Prostate gland (tissue), 2 donors: ENCODE measurements around the gene MT3. TPM values are rescaled to one million over a fixed set of nuclear protein-coding genes. Genes with fewer than 3 reads are reported as not detected.
A peak's percentile ranks its signal among the peaks of the same experiment; 100 is the strongest.

ENCODE experiments used
- DNase-seq: peaks from one replicate; pipeline ENCODE4 v3.0.0-alpha.2; 2019; ENCODE audit warnings: low spot score
- H3K27ac ChIP-seq, 2 donors: fragments of 200-600 bp; sonication (generic); 2 replicates each; pipeline ENCODE4 v1.5.1; 2017 to 2019
- H3K27me3 ChIP-seq: fragments of 200-600 bp; sonication (generic); replicated peaks from 2 replicates; pipeline ENCODE4 v1.5.1; 2019; ENCODE audit not compliant: insufficient read depth
- H3K36me3 ChIP-seq, 2 donors: fragments of 200-600 bp; sonication (generic); 1 replicate in 1 of 2; 2 replicates in 1 of 2; pipeline versions ENCODE4 v1.5.1 to v1.8.1; 2017 to 2019
- H3K4me1 ChIP-seq: fragments of 200-600 bp; sonication (generic); replicated peaks from 2 replicates; pipeline ENCODE4 v1.5.1; 2019
- H3K4me3 ChIP-seq, 2 donors: fragments of 200-600 bp; sonication (generic); 2 replicates each; pipeline ENCODE4 v1.5.1; 2017 to 2019
- H3K9me3 ChIP-seq: fragments of 200-600 bp; sonication (generic); 2 replicates; pipeline ENCODE4 v1.5.1; 2017
- POLR2A ChIP-seq: fragments of 450-650 bp; IDR thresholded peaks from one replicate; pipeline ENCODE4 v1.6.1; 2016; ENCODE audit warnings: antibody characterized with exemption, mild to moderate bottlenecking
- POLR2AphosphoS5 ChIP-seq: sonication (generic); formaldehyde crosslinking; IDR thresholded peaks from one replicate; pipeline ENCODE4 v1.6.1; 2017; ENCODE audit warnings: antibody characterized with exemption
- WGBS: methylation state at CpG from one replicate; pipeline ENCODE4 v1.1.5; 2018; 5-methylcytosine and 5-hydroxymethylcytosine counted together
- intact Hi-C: fragments of 100-400 bp; cut with DNase I; formaldehyde crosslinking; loops from one replicate; pipeline ENCODE4 v1.14.2; 2022
- total RNA-seq, 2 donors: library from RNA; depleted of rRNA; stranded (reverse); fragments of >200 nt; gene quantifications; one replicate each; pipeline ENCODE4 v1.1.0, GENCODE V29; 2016
- TF ChIP-seq, protein P1 (sequence below), 4 experiments: fragments of 200-600 bp in 2 of 4; fragments of 450-650 bp in 2 of 4; sonication (generic) in 2 of 4; IDR thresholded peaks; 1 replicate in 3 of 4; 2 replicates in 1 of 4; pipeline ENCODE4 v1.5.1; 2016 to 2019; ENCODE audit warnings: antibody characterized with exemption in 4 of 4, mild to moderate bottlenecking in 2 of 4, moderate library complexity in 2 of 4

MT3 gene
- total RNA-seq, 2 donors from 2014 or later = 1.6 TPM; not detected in 1

DNA sequence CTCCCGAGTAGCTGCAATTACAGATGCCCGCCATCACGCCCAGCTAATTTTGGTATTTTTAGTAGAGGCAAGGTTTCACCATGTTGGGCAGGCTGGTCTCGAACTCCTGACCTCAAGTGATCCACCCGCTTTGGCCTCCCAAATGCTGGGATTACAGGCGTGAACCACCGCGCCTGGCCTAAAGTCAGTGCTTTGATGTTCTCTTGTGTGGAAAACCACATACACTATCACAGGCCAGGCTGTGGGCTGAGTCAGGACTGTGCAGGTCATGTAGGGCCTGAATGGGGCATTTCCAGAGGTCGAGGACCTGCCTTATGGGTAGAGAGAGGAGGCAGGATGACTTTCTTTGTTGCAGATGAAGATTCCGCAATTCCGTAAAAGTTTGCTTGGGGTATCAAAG lies 5.1 kb upstream of the MT3 start:
- Histone ChIP-seq H3K4me1 (no peaks in the 10 kb centered on the region), H3K36me3 (no peaks in the 10 kb centered on the region), H3K4me3 (no peak overlapping the region), H3K27me3 (no peaks in the 10 kb centered on the region), H3K9me3 (no peaks in the 10 kb centered on the region), H3K27ac (no peak overlapping the region)
- no peak for DNase-seq
- WGBS = 86% methylated on average over 11 of the region's 11 CpGs
- TF ChIP-seq POLR2AphosphoS5 (no peak), POLR2A (no peak)
- TF ChIP-seq, protein P1, sequence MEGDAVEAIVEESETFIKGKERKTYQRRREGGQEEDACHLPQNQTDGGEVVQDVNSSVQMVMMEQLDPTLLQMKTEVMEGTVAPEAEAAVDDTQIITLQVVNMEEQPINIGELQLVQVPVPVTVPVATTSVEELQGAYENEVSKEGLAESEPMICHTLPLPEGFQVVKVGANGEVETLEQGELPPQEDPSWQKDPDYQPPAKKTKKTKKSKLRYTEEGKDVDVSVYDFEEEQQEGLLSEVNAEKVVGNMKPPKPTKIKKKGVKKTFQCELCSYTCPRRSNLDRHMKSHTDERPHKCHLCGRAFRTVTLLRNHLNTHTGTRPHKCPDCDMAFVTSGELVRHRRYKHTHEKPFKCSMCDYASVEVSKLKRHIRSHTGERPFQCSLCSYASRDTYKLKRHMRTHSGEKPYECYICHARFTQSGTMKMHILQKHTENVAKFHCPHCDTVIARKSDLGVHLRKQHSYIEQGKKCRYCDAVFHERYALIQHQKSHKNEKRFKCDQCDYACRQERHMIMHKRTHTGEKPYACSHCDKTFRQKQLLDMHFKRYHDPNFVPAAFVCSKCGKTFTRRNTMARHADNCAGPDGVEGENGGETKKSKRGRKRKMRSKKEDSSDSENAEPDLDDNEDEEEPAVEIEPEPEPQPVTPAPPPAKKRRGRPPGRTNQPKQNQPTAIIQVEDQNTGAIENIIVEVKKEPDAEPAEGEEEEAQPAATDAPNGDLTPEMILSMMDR (IDR thresholded peaks at IDR 0.05) = no peak
- intact Hi-C loops = no loop called here

DNA sequence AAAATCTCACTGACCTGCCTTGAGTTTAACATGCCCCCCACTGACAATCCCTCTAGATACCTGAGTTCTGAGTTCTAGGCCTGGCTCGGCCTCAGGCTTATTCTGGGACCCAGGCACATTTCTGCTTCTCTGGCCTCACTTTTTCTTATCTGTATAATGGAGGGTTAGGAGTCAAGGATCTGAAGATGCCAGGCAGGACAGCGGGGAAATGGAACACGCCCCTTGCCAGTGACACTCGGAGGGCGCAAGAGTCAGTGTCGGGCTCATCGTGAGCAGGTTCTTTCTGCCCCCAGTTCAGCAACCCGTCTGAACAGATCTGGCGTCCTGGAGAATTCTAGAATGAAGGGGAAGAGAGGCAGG lies 567 bp upstream of the MT3 start:
- WGBS = 29% methylated on average over 9 of the region's 9 CpGs
- no peak overlapping the region for H3K27ac ChIP-seq
- no peaks in the 10 kb centered on the region for H3K36me3 ChIP-seq
- no peaks in the 10 kb centered on the region for H3K9me3 ChIP-seq
- H3K27me3 ChIP-seq = no peaks in the 10 kb centered on the region
- intact Hi-C loops = no loop called here
- H3K4me1 ChIP-seq = no peaks in the 10 kb centered on the region
- no peak for DNase-seq
- H3K4me3 ChIP-seq = peak overlapping the region; percentile 24 to 44
- TF ChIP-seq POLR2A (no peak), POLR2AphosphoS5 (no peak)
- TF ChIP-seq, protein P1 (IDR thresholded peaks at IDR 0.05) = no peak

DNA sequence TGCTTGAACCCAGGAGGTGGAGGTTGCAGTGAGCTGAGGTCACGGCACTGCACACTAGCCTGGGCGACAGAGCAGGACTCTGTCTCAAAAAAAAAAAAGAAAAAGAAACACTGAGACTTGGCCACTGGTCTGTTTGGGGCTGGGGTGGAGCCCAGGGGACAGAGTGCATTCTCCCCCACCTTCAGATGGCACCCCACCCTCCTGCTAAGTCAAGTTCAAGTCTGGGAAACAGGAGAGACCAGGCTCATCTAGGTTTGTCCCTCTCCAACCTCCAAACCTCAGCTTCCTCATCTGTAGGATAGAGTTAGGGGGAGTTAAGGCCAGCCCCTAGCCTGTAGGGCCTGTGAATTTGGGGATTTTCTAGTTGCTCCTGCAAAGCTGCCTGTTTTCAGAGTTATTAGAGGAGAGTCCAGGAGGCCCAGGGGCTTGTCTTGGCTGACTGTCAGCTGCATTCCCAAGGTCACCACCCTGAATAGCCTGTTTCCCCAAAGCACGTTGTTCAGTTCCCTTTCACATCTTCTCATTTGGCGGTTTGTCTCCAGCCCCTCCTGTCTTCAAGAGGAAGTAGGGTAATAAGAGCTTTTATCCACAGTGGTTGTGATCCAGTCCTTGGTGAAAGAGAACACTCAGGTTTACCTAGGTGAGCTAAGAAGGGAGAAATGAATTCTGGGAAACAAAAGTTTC lies 2.2 kb downstream of the MT3 start:
- TF ChIP-seq, protein P1 (IDR thresholded peaks at IDR 0.05) = no peak
- TF ChIP-seq POLR2A = no peak
- no peak for TF ChIP-seq POLR2AphosphoS5
- Histone ChIP-seq H3K27me3 (no peaks in the 10 kb centered on the region), H3K4me1 (no peaks in the 10 kb centered on the region), H3K27ac (no peak overlapping the region), H3K9me3 (no peaks in the 10 kb centered on the region), H3K4me3 (no peak overlapping the region), H3K36me3 (no peaks in the 10 kb centered on the region)
- no peak for DNase-seq
- intact Hi-C loops = no loop called here
- WGBS = 69% methylated on average over 4 of the region's 4 CpGs

DNA sequence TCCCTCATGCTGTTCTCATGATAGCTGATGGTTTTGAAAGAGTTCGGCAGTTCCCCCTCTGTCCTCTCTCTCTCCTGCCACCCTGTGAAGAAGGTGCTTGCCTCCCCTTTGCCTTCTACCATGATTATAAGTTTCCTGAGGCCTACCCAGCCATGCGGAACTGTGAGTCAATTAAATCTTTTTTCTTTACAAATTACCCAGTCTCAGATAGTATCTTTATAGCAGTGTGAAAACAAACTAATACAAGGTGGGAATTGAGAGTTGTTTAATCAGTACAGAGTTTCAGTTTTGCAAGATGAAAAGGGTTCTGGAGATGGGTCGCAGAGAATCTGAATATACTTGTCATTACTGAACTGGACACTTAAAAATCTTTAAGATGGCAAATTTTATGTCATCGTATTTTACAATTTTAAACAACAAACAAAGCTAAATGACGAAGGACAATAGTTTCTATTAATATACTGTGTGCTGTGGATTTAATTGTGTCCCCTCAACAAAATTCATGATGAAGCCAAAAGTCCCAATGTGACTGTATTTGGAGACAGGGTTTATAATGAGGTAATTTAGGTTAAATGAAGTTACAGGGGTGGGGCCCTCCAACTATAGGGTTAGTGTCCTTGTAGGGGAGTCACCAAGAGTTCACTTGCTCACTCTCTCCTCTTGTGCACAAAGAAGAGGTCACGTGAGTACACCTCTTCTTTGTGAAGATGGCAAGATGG lies 4.4 kb downstream of the MT3 start:
- TF ChIP-seq POLR2A = no peak

DNA sequence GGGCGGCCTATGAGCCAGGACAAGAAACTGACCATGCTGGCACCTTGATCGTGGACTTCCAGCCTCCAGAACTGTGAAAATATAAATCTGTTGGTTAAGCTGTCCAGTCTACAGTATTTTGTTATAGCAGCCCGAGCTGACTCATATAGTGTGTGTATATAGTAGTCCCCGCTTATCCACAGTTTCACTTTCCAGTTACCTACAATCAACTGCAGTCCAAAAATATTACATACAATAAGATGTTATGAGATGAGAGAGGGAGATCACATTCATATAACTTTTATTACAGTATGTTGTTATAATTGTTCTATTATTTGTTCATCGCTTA lies 4.9 kb downstream of the MT3 start:
- H3K27ac ChIP-seq = no peak overlapping the region
- TF ChIP-seq, protein P1 (IDR thresholded peaks at IDR 0.05) = no peak
- TF ChIP-seq POLR2AphosphoS5 (no peak), POLR2A (no peak)
- H3K9me3 ChIP-seq = no peaks in the 10 kb centered on the region
- no peaks in the 10 kb centered on the region for H3K4me1 ChIP-seq
- H3K4me3 ChIP-seq = no peak overlapping the region
- intact Hi-C loops = no loop called here
- DNase-seq = no peak
- H3K36me3 ChIP-seq = no peaks in the 10 kb centered on the region
- H3K27me3 ChIP-seq = no peaks in the 10 kb centered on the region
- 98% methylated on average over 5 of the region's 5 CpGs for WGBS

More for the DNA sequence above, 4.4 kb downstream of the MT3 start:
- Histone ChIP-seq H3K36me3 (no peaks in the 10 kb centered on the region), H3K4me3 (no peak overlapping the region), H3K27me3 (no peaks in the 10 kb centered on the region), H3K27ac (no peak overlapping the region), H3K4me1 (no peaks in the 10 kb centered on the region), H3K9me3 (no peaks in the 10 kb centered on the region)
- WGBS = 68% methylated on average over 6 of the region's 6 CpGs
- intact Hi-C loops = no loop called here
- DNase-seq = no peak
